Rectal smooth muscle tissue (tissue), 1 donor: ENCODE measurements around the gene CPE.

ENCODE experiments used
- H3K27ac ChIP-seq: one replicate; pipeline ENCODE4 v1.7.0; 2013; ENCODE audit warnings: low read depth, low read length, inconsistent platforms
- H3K27me3 ChIP-seq: one replicate; pipeline ENCODE4 v1.7.0; 2013; ENCODE audit warnings: low read length; ENCODE audit not compliant: control insufficient read depth, insufficient read depth
- H3K36me3 ChIP-seq: one replicate; pipeline ENCODE4 v1.7.0; 2013; ENCODE audit warnings: low read length; ENCODE audit not compliant: control insufficient read depth, insufficient read depth
- H3K4me1 ChIP-seq: one replicate; pipeline ENCODE4 v1.7.0; 2013; ENCODE audit warnings: low read length; ENCODE audit not compliant: control insufficient read depth, insufficient read depth
- H3K4me3 ChIP-seq: one replicate; pipeline ENCODE4 v1.7.0; 2013; ENCODE audit warnings: low read length
- H3K9ac ChIP-seq: one replicate; pipeline ENCODE4 v1.7.0; 2013; ENCODE audit warnings: low read length

Gene CPE

DNA sequence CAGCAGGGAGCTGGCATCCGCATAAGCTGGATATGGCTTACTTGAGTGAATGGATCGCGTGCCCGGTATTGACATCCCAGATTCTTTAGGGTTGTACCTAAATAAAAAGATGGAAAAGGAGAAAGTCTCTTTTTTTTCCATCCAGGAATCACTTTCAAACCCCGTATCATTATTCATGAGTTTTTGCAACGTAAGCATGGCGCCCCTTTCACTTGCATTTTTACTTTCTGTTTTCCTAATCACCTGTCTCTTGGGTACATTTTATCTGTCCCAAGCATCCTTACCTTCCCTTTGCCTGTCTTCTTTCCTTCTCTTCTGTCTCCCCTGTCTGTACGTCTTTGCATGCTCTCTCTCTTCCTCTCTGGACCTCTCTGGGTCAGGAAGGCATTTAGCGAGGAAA lies 128.6 kb downstream of the CPE start:
- peaks cover 23% of the 10 kb centered on the region for H3K4me1 ChIP-seq
- H3K4me3 ChIP-seq: peak overlapping the region; percentile 36
- no peaks in the 10 kb centered on the region for H3K27me3 ChIP-seq
- H3K36me3 ChIP-seq: no peaks in the 10 kb centered on the region
- H3K9ac ChIP-seq: no peak overlapping the region
- H3K27ac ChIP-seq: peak overlapping the region; percentile 73

DNA sequence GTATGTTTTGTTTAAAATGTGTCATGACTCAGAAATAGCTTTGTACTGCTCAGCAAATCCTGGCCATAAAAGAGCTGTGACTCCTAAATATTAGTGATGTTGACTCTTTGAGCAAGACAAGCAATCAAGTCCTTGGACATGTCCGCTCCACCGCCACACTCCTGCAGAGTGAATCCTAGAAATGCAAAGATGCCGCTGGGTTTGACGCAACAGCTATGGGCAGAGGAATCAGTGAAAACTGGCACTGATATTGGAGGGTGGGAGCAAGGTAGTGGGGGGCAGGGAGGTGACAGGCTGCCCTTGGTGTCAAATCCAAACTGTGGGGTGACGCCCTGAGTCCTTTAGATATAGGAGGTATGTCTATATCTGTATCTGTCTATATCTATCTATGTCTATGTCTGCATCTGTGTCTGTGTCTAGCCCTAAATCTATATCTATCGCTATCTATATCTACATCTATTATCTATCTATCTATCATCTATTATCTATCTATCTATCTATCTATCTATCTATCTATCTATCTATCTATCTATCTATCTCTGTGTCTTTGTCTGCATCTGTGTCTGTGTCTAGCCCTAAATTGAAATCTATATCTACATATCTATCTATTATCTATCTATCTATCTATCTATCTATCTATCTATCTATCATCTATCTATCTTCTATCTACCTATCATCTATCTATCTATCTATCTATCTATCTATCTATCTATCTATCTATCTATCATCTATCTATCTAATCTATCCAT lies 129.7 kb downstream of the CPE start:
- no peaks in the 10 kb centered on the region for H3K27me3 ChIP-seq
- no peak overlapping the region for H3K4me3 ChIP-seq
- H3K9ac ChIP-seq: no peak overlapping the region
- no peaks in the 10 kb centered on the region for H3K36me3 ChIP-seq
- H3K4me1 ChIP-seq: peaks cover 29% of the 10 kb centered on the region
- H3K27ac ChIP-seq: no peak overlapping the region

DNA sequence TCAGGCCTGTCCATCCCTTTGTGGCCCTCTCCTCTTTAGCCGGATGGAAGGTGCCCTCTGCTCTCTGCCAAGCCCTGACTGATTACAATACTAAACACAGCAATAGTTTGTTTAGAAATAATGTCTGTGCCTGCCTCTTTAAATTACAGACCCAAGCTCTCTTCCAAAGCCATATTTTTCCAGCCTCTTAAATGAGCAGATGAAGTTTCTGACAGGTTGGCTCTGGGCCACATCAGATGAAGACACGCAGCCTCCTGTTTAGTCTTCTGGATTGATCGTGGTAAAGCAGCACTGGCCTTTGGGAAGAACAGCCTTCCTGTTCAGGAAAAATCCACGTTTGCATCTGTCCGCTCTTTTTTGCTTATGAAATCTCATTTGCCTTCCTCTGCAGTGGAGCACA lies 133.6 kb downstream of the CPE start:
- H3K4me3 ChIP-seq: no peak overlapping the region
- no peak overlapping the region for H3K27ac ChIP-seq
- H3K36me3 ChIP-seq: no peaks in the 10 kb centered on the region
- H3K27me3 ChIP-seq: no peaks in the 10 kb centered on the region
- H3K4me1 ChIP-seq: peaks cover 16% of the 10 kb centered on the region
- H3K9ac ChIP-seq: no peak overlapping the region

DNA sequence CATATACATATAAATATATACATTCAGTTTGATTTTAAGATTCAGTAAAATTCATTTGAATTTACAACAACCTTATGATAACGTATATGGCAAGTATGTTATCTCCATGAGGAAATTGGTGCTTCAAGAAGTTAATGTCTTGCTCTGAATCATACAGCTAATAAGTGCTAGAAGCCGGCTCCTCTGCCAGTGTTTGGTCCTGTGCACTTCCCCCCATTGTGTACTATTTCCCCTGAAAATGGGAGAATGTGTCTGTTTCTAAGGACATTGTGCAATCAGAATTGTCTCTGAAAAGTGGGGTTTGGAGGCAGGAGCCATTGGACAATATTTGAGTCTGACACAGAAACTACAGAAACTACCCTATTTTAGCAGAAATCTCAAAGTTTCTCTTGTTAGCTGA lies 135.9 kb downstream of the CPE start:
- Histone ChIP-seq H3K27me3 (no peaks in the 10 kb centered on the region), H3K27ac (no peak overlapping the region), H3K4me3 (no peak overlapping the region), H3K4me1 (peaks cover 13% of the 10 kb centered on the region), H3K9ac (no peak overlapping the region), H3K36me3 (no peaks in the 10 kb centered on the region)

DNA sequence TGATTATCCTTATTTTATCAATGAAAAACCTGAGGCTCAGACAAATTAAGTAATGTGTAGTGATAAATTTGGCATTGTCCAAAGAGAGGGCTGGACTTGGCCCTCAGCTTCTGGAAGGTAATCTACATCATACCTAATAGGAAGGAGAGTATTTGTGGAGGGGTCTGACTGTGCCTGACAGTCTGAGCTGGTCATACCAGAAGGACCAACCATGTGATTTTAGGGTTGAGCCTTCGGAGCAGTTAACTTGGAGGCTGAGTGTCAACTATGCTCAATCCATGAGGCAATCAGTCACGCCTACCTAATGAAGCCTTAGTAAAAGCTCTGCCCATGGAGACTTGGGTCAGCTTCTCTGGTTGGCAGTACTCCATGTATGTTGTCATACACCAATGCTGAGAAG lies 136.4 kb downstream of the CPE start:
- Histone ChIP-seq H3K27ac (no peak overlapping the region), H3K4me3 (no peak overlapping the region), H3K36me3 (no peaks in the 10 kb centered on the region), H3K27me3 (no peaks in the 10 kb centered on the region), H3K9ac (no peak overlapping the region), H3K4me1 (peaks cover 14% of the 10 kb centered on the region)

DNA sequence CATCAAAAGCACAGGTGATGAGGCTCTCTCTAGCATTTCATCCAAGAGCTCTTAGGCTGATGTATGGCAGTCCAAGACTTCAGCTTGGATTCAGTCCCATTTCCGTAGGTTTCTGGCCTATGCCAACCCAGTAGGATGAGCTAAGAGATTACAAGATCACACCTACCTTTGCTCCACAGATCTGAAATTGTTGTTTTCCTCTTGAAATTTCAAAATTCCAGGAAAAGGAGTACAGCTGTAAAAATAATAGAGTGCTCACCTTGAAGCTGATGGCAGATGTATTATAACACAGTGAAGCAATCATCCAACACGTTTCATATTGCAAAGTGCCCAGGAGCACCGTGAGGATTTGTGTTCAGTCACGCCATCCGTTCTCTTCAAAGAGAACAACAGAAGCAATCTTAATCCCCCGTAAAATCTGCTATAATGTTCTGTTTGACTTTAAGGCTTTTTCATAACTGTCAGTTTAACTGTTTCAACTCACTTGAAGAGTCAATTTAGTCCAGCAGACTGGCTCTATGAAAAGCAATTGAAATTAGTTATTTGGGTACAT lies 137.5 kb downstream of the CPE start:
- Histone ChIP-seq H3K9ac (no peak overlapping the region), H3K4me3 (no peak overlapping the region), H3K4me1 (peaks cover 14% of the 10 kb centered on the region), H3K27me3 (no peaks in the 10 kb centered on the region), H3K36me3 (no peaks in the 10 kb centered on the region), H3K27ac (no peak overlapping the region)

DNA sequence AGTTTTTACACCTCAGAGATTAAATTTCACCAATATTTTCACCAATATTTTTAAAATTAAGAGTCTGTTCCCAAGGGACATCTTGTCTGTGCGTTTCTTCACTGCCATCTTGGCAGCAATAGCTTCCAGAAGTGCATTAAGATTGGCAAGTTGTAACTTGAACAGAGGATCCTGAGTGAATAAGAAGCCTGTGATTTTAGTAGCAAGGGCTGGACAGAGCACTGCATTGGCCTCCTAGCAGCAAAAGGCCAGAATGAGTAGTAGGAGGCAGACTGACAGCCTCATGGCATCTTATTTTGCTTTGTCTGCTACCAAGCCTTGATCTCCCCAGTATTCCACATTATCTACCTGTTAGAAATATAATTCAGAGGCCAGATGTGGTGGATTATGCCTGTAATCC lies 138.4 kb downstream of the CPE start:
- Histone ChIP-seq H3K36me3 (no peaks in the 10 kb centered on the region), H3K4me1 (peaks cover 13% of the 10 kb centered on the region), H3K9ac (no peak overlapping the region), H3K27ac (no peak overlapping the region), H3K27me3 (no peaks in the 10 kb centered on the region), H3K4me3 (no peak overlapping the region)

DNA sequence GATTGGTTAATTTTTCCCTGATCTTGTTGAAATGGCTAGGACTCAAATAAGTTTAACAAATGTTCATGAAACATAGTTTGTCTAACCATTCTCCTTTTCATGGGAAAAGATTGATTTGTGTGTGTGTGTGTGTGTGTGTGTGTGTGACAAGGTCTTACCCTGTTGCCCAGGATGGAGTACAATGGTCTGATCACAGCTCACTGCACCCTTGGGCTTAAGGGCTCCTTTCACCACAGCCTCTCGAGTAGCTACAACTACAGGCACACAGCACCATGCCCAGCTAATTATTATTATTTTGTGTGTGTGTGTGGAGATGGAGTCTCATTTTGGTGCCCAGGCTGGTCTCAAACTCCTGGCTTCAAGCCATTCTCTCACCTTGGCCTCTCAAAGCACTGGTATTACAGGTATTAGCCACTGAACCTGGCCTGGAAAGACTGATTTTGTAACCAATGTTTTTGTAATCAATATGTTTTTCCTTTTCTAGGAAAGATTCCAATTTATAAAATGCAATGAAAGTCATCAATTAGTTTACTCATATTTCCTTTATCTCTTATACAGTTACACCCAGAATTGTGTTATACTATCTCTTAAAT lies 139.3 kb downstream of the CPE start:
- Histone ChIP-seq H3K36me3 (no peaks in the 10 kb centered on the region), H3K27ac (no peak overlapping the region), H3K4me3 (no peak overlapping the region), H3K27me3 (no peaks in the 10 kb centered on the region), H3K4me1 (peaks cover 5% of the 10 kb centered on the region), H3K9ac (no peak overlapping the region)

DNA sequence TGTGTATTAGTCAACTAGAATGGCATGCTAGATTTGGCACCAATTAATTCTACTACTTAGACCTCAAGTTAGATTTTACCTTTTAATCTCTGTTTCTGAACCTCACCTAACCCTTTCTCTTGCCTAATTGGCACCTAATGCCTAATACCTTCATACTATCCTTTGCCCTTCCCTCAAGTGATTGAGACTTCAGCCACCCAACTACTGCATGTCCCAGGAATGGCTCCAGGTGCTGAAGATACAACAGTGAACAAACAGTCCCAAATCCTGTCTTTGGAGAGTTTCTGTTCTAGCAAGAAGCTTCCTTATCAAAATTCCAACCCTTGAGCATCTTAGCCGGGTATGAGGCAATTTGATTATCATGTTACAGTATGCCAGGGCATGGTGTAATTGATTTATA lies 139.9 kb downstream of the CPE start:
- no peak overlapping the region for H3K4me3 ChIP-seq
- H3K27me3 ChIP-seq: no peaks in the 10 kb centered on the region
- H3K36me3 ChIP-seq: no peaks in the 10 kb centered on the region
- peaks cover 5% of the 10 kb centered on the region for H3K4me1 ChIP-seq
- H3K27ac ChIP-seq: no peak overlapping the region
- H3K9ac ChIP-seq: no peak overlapping the region

DNA sequence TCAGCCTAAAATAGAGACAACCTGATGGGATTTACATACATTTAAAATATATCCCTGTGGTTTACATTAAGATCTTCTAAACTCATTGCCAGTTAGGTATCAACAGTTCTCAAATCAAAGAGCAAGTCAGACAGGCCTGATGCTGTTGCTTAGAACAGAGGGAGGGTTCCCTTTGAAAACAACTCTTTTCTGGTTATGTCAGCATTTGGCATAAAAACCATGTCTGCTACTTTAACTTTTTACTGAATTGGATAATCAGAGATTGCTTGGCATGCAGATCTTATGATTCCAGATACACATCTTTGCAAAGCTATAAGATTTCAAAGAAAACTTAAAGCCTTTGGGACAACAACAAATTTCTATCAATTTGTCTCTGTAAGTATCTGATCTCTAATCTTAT lies 140.8 kb downstream of the CPE start:
- peaks cover 5% of the 10 kb centered on the region for H3K4me1 ChIP-seq
- H3K36me3 ChIP-seq: no peaks in the 10 kb centered on the region
- no peak overlapping the region for H3K9ac ChIP-seq
- H3K4me3 ChIP-seq: no peak overlapping the region
- no peaks in the 10 kb centered on the region for H3K27me3 ChIP-seq
- no peak overlapping the region for H3K27ac ChIP-seq

DNA sequence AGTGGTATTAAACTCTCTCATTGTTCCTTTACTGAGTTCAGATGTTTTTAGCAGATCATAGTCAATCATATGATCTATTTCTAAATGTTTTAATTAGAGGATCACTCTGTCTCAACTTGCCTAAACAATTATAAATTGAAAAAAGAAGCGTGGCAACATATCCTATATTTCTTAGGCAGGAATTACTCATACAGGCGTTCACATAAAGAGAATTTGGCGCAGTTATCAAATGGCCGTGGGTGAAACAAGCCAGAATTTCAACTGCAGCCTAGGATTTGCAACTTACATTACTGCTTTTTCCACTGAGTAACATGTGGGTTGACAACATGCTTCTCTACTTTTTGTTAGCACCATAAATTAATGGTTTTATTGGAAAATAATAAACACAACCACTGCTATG lies 141.3 kb downstream of the CPE start:
- peaks cover 5% of the 10 kb centered on the region for H3K4me1 ChIP-seq
- H3K36me3 ChIP-seq: no peaks in the 10 kb centered on the region
- no peak overlapping the region for H3K27ac ChIP-seq
- H3K9ac ChIP-seq: no peak overlapping the region
- no peaks in the 10 kb centered on the region for H3K27me3 ChIP-seq
- no peak overlapping the region for H3K4me3 ChIP-seq

DNA sequence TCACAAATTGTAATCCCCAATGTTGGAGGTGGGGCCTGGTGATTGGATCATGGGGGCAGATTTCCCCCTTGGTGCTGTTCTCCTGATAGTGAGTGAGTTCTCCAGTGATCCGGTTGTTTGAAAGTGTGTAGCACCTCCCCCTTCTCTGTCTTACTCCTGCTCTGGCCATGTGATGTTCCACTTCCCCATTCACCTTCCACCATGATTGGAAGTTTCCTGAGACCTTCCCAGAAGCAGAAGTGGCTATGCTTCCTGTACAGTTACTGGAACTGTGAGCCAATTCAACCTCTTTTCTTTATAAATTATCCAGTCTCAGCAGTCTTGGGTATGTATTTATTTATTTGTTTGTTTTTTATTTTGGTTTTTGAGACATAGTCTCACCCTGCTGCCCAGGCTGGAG lies 143.2 kb downstream of the CPE start:
- H3K27me3 ChIP-seq: no peaks in the 10 kb centered on the region
- H3K36me3 ChIP-seq: no peaks in the 10 kb centered on the region
- no peak overlapping the region for H3K9ac ChIP-seq
- peaks cover 5% of the 10 kb centered on the region for H3K4me1 ChIP-seq
- H3K4me3 ChIP-seq: no peak overlapping the region
- H3K27ac ChIP-seq: no peak overlapping the region
